Spleen (tissue), 11 donors: ENCODE data around the gene TSPAN3. TPM values are rescaled to one million over a fixed set of nuclear protein-coding genes. Genes with fewer than 3 reads are reported as not detected.

Source experiments
- DNase-seq: peaks from one replicate; pipeline ENCODE4 v3.0.0-alpha.2; 2020
- H3K27ac ChIP-seq, 8 donors: fragments of 200-600 bp; sonication (generic) in 7 of 8; 1 replicate in 4 of 8; 2 replicates in 4 of 8; pipeline versions ENCODE4 v1.5.0 to v1.8.0; 2016 to 2021; ENCODE audit warnings: inconsistent platforms in 4 of 8, mild to moderate bottlenecking in 4 of 8, moderate library complexity in 1 of 8
- H3K27me3 ChIP-seq, 7 donors: fragments of 200-600 bp; sonication (generic) in 6 of 7; replicated peaks in 1 of 7; 1 replicate in 4 of 7; 2 replicates in 3 of 7; pipeline versions ENCODE4 v1.5.0 to v1.8.0; 2016 to 2021; ENCODE audit warnings: inconsistent platforms in 3 of 7, mild to moderate bottlenecking in 1 of 7
- H3K36me3 ChIP-seq, 6 donors: fragments of 200-600 bp; sonication (generic) in 5 of 6; 1 replicate in 4 of 6; 2 replicates in 2 of 6; pipeline versions ENCODE4 v1.5.0 to v1.8.0; 2016 to 2021; ENCODE audit warnings: inconsistent platforms in 2 of 6
- H3K4me1 ChIP-seq, 6 donors: fragments of 200-600 bp; sonication (generic) in 5 of 6; 1 replicate in 3 of 6; 2 replicates in 3 of 6; pipeline versions ENCODE4 v1.5.0 to v1.8.0; 2016 to 2021; ENCODE audit warnings: inconsistent platforms in 3 of 6
- H3K4me3 ChIP-seq, 8 donors: fragments of 200-600 bp; sonication (generic) in 7 of 8; 1 replicate in 4 of 8; 2 replicates in 4 of 8; pipeline versions ENCODE4 v1.5.0 to v1.8.0; 2016 to 2021; ENCODE audit warnings: inconsistent platforms in 4 of 8, mild to moderate bottlenecking in 4 of 8, moderate library complexity in 2 of 8
- H3K9me3 ChIP-seq, 8 donors: fragments of 200-600 bp; sonication (generic) in 7 of 8; 1 replicate in 4 of 8; 2 replicates in 4 of 8; pipeline versions ENCODE4 v1.5.0 to v1.8.0; 2016 to 2021; ENCODE audit warnings: inconsistent platforms in 4 of 8
- POLR2A ChIP-seq, 3 donors: fragments of 450-650 bp; IDR thresholded peaks; one replicate each; pipeline ENCODE4 v1.5.1; 2017; ENCODE audit warnings: antibody characterized with exemption in 3 of 3, mild to moderate bottlenecking in 1 of 3
- POLR2AphosphoS5 ChIP-seq, 3 donors: sonication (generic); formaldehyde crosslinking; IDR thresholded peaks; one replicate each; pipeline ENCODE4 v1.5.1; 2017; ENCODE audit warnings: antibody characterized with exemption in 3 of 3
- WGBS, 5 donors: extraction: QIAGEN DNeasy Blood & Tissue Kit in 3 of 5; methylation state at CpG; one replicate each; pipeline versions ENCODE4 v1.1.5 to v1.1.7; 2013 to 2018; 5-methylcytosine and 5-hydroxymethylcytosine counted together
- intact Hi-C: fragments of 100-400 bp; cut with DNase I; formaldehyde crosslinking; loops from one replicate; pipeline ENCODE4 v1.15.0; 2023; ENCODE audit warnings: low total_unique reads
- polyA plus RNA-seq, 3 donors: library from polyadenylated mRNA; stranded (reverse); fragments of 200-250 nt; gene quantifications; one replicate each; pipeline ENCODE4 v1.2.1, GENCODE V29; 2013
- total RNA-seq, 7 donors: library from RNA; depleted of rRNA in 3 of 7; stranded (reverse); fragments of >200 nt in 3 of 7; fragmentation: NEBNext Ultra II Directional in 4 of 7; extraction: Animal tissue kit (Norgen Biotek cat#: 25700) in 4 of 7; gene quantifications; one replicate each; pipeline versions ENCODE4 v1.1.0 to v1.2.1, GENCODE V29; 2016 to 2021
- TF ChIP-seq, protein P1 (sequence below), 11 experiments: fragments of 200-600 bp in 7 of 11; fragments of 450-650 bp in 4 of 11; sonication (generic) in 4 of 11; IDR thresholded peaks in 8 of 11; conservative IDR thresholded peaks in 3 of 11; 1 replicate in 7 of 11; 2 replicates in 4 of 11; pipeline versions ENCODE4 v1.4.0 to v1.8.0; 2016 to 2021; ENCODE audit warnings: antibody characterized with exemption in 11 of 11, inconsistent platforms in 4 of 11, mild to moderate bottlenecking in 1 of 11
- donor health status: healthy with polysubstance abuse.
- donor health status: DM: no; HTN: no; CAD: no; lungs with moderate emphysema.
- donor health status: DM: no; HTN: no; CAD: no.
- donor health status: Bipolar disorder and iron deficiency.
- donor health status: healthy.
- donor health status: DM: no; HTN: no; CAD: no.
- donor health status: DM: yes; HTN: yes; CAD: no.

Gene TSPAN3
- total and polyA plus RNA-seq, 10 donors = 98.5 to 276 (median 141) TPM

DNA sequence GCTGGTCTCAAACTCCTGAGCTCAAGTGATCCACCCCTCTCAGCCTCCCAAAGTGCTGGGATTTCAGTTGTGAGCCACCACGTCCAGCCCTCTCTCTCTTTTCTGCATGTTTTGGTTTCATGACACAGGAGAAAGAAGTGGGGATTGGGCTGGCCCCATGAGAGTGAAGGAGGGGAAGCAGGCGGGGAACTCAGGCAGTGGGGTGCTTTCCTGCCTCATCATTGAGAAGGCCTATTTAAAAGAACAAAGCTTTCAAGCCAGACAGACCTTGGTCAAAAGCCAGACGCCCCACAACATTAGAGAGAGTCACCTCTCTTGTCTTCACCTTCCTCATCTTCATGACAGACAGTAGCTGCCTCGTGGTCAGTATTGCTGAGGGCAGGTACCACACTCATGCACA lies 60.1 kb downstream of the TSPAN3 start:
- Histone ChIP-seq H3K9me3 (no peaks in the 10 kb centered on the region), H3K36me3 (peaks cover 0 to 39% (median 0%) of the 10 kb centered on the region in 6 donors), H3K4me3 (no peak overlapping the region), H3K4me1 (peaks cover 18 to 97% (median 61%) of the 10 kb centered on the region in 6 donors), H3K27me3 (no peaks in the 10 kb centered on the region), H3K27ac (peak overlapping the region in 3 of 8 donors; percentile 42 to 89 (median 85))
- 53 to 73% (median 66%) methylated on average over 4 of the region's 4 CpGs for WGBS, 5 donors
- DNase-seq = no peak
- intact Hi-C loops = no loop called here
- TF ChIP-seq POLR2A (IDR thresholded peaks at IDR 0.05) (no peak), POLR2AphosphoS5 (IDR thresholded peaks at IDR 0.05) (no peak)
- TF ChIP-seq, protein P1, sequence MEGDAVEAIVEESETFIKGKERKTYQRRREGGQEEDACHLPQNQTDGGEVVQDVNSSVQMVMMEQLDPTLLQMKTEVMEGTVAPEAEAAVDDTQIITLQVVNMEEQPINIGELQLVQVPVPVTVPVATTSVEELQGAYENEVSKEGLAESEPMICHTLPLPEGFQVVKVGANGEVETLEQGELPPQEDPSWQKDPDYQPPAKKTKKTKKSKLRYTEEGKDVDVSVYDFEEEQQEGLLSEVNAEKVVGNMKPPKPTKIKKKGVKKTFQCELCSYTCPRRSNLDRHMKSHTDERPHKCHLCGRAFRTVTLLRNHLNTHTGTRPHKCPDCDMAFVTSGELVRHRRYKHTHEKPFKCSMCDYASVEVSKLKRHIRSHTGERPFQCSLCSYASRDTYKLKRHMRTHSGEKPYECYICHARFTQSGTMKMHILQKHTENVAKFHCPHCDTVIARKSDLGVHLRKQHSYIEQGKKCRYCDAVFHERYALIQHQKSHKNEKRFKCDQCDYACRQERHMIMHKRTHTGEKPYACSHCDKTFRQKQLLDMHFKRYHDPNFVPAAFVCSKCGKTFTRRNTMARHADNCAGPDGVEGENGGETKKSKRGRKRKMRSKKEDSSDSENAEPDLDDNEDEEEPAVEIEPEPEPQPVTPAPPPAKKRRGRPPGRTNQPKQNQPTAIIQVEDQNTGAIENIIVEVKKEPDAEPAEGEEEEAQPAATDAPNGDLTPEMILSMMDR (IDR thresholded peaks at IDR 0.05 in 8 of 11, conservative IDR thresholded peaks at IDR 0.05 in 3 of 11) = no peak

DNA sequence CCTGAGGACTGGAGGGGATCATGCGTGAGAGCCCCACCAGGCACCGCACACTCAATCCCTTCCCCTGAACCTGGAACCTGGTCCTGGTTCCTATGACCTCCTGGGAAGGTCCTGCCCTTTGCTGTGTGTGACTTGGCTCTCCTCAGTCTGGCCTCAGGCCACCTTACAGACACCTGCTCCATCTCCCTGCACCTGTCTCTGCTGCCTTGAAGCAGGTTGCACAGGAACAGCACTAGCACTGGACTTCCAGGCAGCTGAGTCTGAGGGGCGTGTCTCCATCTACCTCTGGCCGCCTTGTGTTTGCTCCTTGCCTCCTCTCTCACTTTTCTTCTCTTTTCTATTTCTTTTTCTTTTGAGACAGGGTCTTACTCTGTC lies 60.6 kb downstream of the TSPAN3 start:
- H3K9me3 ChIP-seq = no peaks in the 10 kb centered on the region
- H3K36me3 ChIP-seq = peaks cover 0 to 39% (median 0%) of the 10 kb centered on the region in 6 donors
- no peak for TF ChIP-seq POLR2AphosphoS5 (IDR thresholded peaks at IDR 0.05)
- TF ChIP-seq, protein P1 (IDR thresholded peaks at IDR 0.05 in 8 of 11, conservative IDR thresholded peaks at IDR 0.05 in 3 of 11) = no peak
- 83 to 93% (median 92%) methylated on average over 4 of the region's 4 CpGs for WGBS, 5 donors
- peaks cover 18 to 97% (median 55%) of the 10 kb centered on the region in 6 donors for H3K4me1 ChIP-seq
- H3K27me3 ChIP-seq = no peaks in the 10 kb centered on the region
- H3K4me3 ChIP-seq = no peak overlapping the region
- peak; percentile 51 for DNase-seq
- H3K27ac ChIP-seq = peak overlapping the region in 3 of 8 donors; percentile 42 to 89 (median 85)
- intact Hi-C loops = no loop called here

DNA sequence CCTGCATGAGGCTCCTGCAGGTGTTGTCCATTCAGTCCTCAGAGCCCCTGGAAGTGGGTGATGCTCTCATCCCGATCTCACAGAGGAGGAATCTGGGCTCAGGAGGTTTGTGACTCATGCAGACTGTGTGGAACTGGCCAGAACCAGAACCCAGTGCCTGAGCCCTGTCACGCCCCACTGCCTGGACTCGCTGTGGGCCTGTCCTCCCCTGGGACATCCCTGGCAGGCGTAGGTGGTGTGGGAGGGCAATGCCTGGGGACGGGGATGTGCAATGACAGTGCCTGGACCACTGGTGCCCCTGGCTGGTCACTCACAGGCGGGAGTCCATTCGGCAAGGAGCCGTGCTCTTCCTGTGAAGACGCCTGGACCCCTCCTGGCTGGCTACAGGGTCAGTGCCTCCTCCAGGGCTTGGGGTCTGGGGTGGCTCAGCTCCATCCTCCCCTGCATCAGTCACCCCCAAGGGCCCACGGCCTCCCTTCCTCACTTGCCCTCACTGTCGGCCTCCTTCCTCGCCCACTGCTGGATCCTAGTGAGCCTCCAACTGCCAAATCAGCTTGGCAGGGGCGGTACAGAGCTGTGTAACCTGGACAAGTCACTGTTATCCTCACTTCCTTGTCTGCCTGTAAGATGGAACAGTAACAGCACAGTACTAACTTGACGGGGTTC lies 61.1 kb downstream of the TSPAN3 start:
- WGBS, 5 donors = 83 to 87% (median 86%) methylated on average over 5 to 14 of the region's 14 CpGs
- peak in 1 of 3 donors; percentile 23 for TF ChIP-seq POLR2AphosphoS5 (IDR thresholded peaks at IDR 0.05)
- TF ChIP-seq POLR2A (IDR thresholded peaks at IDR 0.05) = no peak
- TF ChIP-seq, protein P1 (IDR thresholded peaks at IDR 0.05 in 8 of 11, conservative IDR thresholded peaks at IDR 0.05 in 3 of 11) = no peak
- Histone ChIP-seq H3K27ac (peak overlapping the region in 3 of 8 donors; percentile 42 to 89 (median 85)), H3K27me3 (no peaks in the 10 kb centered on the region), H3K4me1 (peaks cover 15 to 97% (median 51%) of the 10 kb centered on the region in 6 donors), H3K9me3 (no peaks in the 10 kb centered on the region), H3K36me3 (peaks cover 0 to 39% (median 0%) of the 10 kb centered on the region in 6 donors), H3K4me3 (no peak overlapping the region)
- DNase-seq = peak; percentile 70
- intact Hi-C loops = no loop called here

DNA sequence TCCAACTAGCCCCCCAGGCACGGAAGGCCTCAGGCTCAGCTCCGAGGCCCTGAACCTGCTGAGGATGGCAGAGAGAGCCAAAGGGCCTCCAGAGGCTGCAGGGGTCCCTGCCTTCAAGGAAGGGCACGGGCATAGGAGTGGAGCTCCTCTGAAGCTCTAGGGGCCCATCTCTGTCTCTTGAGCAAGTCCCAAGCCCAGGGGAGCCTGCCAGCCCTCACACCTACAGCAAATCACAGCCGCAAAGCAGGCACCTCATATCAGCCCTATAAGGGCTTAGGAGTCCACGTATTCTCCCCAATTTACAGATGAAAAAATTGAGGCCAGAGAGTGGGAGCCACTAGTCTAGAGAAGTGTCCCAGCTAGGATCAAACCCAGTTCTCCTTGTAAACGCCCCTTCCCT lies 61.7 kb downstream of the TSPAN3 start:
- WGBS, 5 donors = 85 to 96% (median 90%) methylated on average over 4 to 6 of the region's 6 CpGs
- Histone ChIP-seq H3K36me3 (peaks cover 0 to 39% (median 0%) of the 10 kb centered on the region in 6 donors), H3K27ac (peak overlapping the region in 3 of 8 donors; percentile 42 to 89 (median 85)), H3K4me1 (peaks cover 12 to 97% (median 50%) of the 10 kb centered on the region in 6 donors), H3K27me3 (no peaks in the 10 kb centered on the region), H3K9me3 (no peaks in the 10 kb centered on the region), H3K4me3 (no peak overlapping the region)
- TF ChIP-seq POLR2A (IDR thresholded peaks at IDR 0.05) = no peak
- TF ChIP-seq POLR2AphosphoS5 (IDR thresholded peaks at IDR 0.05) = no peak
- TF ChIP-seq, protein P1 (IDR thresholded peaks at IDR 0.05 in 8 of 11, conservative IDR thresholded peaks at IDR 0.05 in 3 of 11) = no peak
- intact Hi-C loops = no loop called here
- peak; percentile 41 for DNase-seq
